SU-DHL-6 (cell line): ENCODE measurements around the gene CEP20.

ENCODE experiments used
- H2AFZ ChIP-seq: fragments of 200-600 bp; sonication (generic); 2 replicates; pipeline ENCODE4 v1.6.1; 2014; ENCODE audit warnings: low read depth, mild to moderate bottlenecking, moderate library complexity, mixed read lengths, antibody characterized with exemption, low read length; ENCODE audit not compliant: severe bottlenecking
- H3F3A ChIP-seq: fragments of 200-600 bp; shearing (Covaris generic); 2 replicates; pipeline ENCODE4 v1.6.0; 2016; ENCODE audit warnings: antibody characterized with exemption, mild to moderate bottlenecking; ENCODE audit not compliant: insufficient read depth
- H3K27ac ChIP-seq: fragments of 200-600 bp; sonication (generic); 2 replicates; pipeline ENCODE4 v1.5.1; 2016; ENCODE audit warnings: low read depth, mild to moderate bottlenecking, low read length, moderate library complexity, mixed read lengths
- H3K27me3 ChIP-seq: fragments of 200-600 bp; sonication (generic), shearing (Covaris generic); 2 replicates; pipeline ENCODE4 v1.6.0; 2014; ENCODE audit warnings: mild to moderate bottlenecking, low read length
- H3K36me3 ChIP-seq: fragments of 200-600 bp; sonication (generic); 2 replicates; pipeline ENCODE4 v1.6.1; 2014; ENCODE audit warnings: mild to moderate bottlenecking, low read length, mixed read lengths
- H3K4me2 ChIP-seq: fragments of 300-600, 200-600 bp; shearing (Covaris generic), sonication (generic); 2 replicates; pipeline ENCODE4 v1.6.0; 2014; ENCODE audit warnings: low read length, low read depth, mild to moderate bottlenecking; ENCODE audit not compliant: poor library complexity, severe bottlenecking
- H3K4me3 ChIP-seq: fragments of 200-600 bp; sonication (generic); 2 replicates; pipeline ENCODE4 v1.5.1; 2014; ENCODE audit warnings: antibody characterized with exemption, low read length, mild to moderate bottlenecking, mixed read lengths; ENCODE audit not compliant: insufficient read depth, poor library complexity, severe bottlenecking
- H3K79me2 ChIP-seq: fragments of 200-600 bp; sonication (generic); 2 replicates; pipeline ENCODE4 v1.6.1; 2014; ENCODE audit warnings: mild to moderate bottlenecking, low read length, moderate library complexity; ENCODE audit not compliant: insufficient read depth
- H3K9ac ChIP-seq: fragments of 200-600 bp; sonication (generic); 2 replicates; pipeline ENCODE4 v1.7.0; 2014; ENCODE audit warnings: mild to moderate bottlenecking, low read length
- H3K9me2 ChIP-seq: fragments of 200-600 bp; sonication (generic); replicated peaks from 2 replicates; pipeline ENCODE4 v1.6.1; 2014; ENCODE audit warnings: low read length; ENCODE audit not compliant: insufficient read depth
- H3K9me3 ChIP-seq: fragments of 200-600 bp; sonication (generic); 2 replicates; pipeline ENCODE4 v1.6.1; 2014; ENCODE audit warnings: low read length, mixed read lengths; ENCODE audit not compliant: insufficient read depth
- H4K20me1 ChIP-seq: fragments of 200-600 bp; sonication (generic); 2 replicates; pipeline ENCODE4 v1.6.1; 2014; ENCODE audit warnings: low read depth, mild to moderate bottlenecking, antibody characterized with exemption, low read length, moderate library complexity, mixed read lengths
- EZH2phosphoT487 ChIP-seq: fragments of 200-600 bp; sonication (generic), shearing (Covaris generic); conservative IDR thresholded peaks from 2 replicates; pipeline ENCODE4 v1.6.1; 2018; ENCODE audit warnings: mild to moderate bottlenecking, antibody characterized with exemption, low read length, moderate library complexity, mixed read lengths
- TF ChIP-seq, protein P1 (sequence below): fragments of 200-600 bp; sonication (generic); IDR thresholded peaks from one replicate; pipeline ENCODE4 v1.5.1; 2017; ENCODE audit warnings: antibody characterized with exemption, mild to moderate bottlenecking, low read length, moderate library complexity; ENCODE audit not compliant: insufficient read depth, poor library complexity, severe bottlenecking

The CEP20 gene

DNA sequence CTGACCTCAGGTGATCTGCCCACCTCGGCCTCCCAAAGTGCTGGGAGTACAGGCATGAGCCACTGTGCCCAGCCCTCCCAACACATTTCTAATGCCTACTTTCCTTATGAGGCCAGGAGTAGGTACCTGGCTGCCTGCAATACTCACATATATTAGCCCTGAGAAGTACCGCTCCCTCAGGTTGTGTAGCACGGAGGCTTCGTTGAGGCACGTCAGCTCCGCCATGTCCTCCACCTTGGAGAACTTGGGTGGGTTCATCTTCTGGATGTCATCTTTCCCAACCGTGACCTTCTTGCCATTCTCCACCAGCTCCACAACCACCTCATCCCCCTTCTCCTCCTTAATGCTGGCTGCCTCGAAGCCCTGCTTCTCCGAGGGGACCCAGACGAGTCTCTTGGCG lies 50.6 kb downstream of the CEP20 start:
- Histone ChIP-seq H3K9ac (no peak overlapping the region), H3K9me3 (no peaks in the 10 kb centered on the region), H3K9me2 (no peaks in the 10 kb centered on the region), H3K79me2 (no peaks in the 10 kb centered on the region), H3K36me3 (no peaks in the 10 kb centered on the region), H2AFZ (no peak overlapping the region), H3K4me3 (no peak overlapping the region), H3K4me2 (no peak overlapping the region), H4K20me1 (no peaks in the 10 kb centered on the region), H3K27me3 (no peaks in the 10 kb centered on the region), H3F3A (no peaks in the 10 kb centered on the region), H3K27ac (no peak overlapping the region)
- TF ChIP-seq, protein P1, sequence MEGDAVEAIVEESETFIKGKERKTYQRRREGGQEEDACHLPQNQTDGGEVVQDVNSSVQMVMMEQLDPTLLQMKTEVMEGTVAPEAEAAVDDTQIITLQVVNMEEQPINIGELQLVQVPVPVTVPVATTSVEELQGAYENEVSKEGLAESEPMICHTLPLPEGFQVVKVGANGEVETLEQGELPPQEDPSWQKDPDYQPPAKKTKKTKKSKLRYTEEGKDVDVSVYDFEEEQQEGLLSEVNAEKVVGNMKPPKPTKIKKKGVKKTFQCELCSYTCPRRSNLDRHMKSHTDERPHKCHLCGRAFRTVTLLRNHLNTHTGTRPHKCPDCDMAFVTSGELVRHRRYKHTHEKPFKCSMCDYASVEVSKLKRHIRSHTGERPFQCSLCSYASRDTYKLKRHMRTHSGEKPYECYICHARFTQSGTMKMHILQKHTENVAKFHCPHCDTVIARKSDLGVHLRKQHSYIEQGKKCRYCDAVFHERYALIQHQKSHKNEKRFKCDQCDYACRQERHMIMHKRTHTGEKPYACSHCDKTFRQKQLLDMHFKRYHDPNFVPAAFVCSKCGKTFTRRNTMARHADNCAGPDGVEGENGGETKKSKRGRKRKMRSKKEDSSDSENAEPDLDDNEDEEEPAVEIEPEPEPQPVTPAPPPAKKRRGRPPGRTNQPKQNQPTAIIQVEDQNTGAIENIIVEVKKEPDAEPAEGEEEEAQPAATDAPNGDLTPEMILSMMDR: no peak
- no peak for TF ChIP-seq EZH2phosphoT487

DNA sequence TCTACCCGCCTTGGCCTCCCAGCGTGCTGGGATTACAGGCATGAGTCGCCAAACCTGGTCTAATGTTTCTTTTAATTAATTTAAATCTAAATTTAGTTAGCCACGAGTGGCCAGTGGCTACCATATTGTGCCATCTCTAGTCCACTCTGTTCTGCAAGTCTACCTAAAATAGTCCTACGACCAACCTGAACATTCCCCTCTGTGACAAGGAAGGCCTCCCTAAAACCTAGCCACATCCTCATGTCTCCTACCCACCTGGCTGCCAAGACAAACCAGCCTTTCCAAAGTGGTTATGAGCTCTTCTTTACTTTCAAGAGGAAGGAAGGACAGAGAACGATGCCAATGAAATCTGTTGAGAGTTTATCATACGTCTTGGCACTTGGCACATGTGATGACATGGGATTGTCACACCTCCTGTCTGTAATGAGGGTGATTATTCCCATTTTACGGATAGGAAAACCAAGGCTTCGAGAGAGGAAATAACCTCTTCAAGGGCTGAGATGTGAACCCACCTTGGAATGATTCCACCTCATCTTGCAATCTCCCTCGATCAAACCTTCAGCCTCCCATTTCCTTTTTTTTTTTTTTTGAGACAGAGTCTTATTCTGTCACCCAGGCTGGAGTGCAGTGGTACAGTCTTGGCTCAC lies 51.3 kb downstream of the CEP20 start:
- no peak for TF ChIP-seq EZH2phosphoT487
- TF ChIP-seq, protein P1: no peak
- Histone ChIP-seq H3K36me3 (no peaks in the 10 kb centered on the region), H4K20me1 (no peaks in the 10 kb centered on the region), H3K27ac (no peak overlapping the region), H2AFZ (no peak overlapping the region), H3K4me3 (no peak overlapping the region), H3K4me2 (no peak overlapping the region), H3K9me3 (no peaks in the 10 kb centered on the region), H3K9ac (no peak overlapping the region), H3K9me2 (no peaks in the 10 kb centered on the region), H3F3A (no peaks in the 10 kb centered on the region), H3K27me3 (no peaks in the 10 kb centered on the region), H3K79me2 (no peaks in the 10 kb centered on the region)

DNA sequence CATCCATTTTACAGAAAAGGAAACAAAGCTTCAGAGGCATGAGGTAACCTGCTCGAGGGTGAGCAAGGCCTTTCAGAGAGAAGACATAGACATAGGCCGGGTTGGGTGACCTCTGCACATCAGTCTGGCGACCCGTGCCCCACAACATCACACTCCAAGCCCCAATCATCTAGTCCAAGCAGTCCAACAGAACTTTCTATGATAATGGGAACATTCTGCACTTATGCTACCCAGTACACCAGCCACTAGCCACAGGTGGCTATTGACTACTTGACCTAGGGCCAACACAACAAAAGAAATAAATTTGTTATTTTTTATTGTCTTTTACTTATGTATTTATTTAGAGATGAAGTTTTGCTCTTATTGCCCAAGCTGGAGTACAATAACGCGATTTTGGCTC lies 52.3 kb downstream of the CEP20 start:
- Histone ChIP-seq H4K20me1 (no peaks in the 10 kb centered on the region), H3K79me2 (no peaks in the 10 kb centered on the region), H3K27ac (no peak overlapping the region), H3K9ac (no peak overlapping the region), H3K9me2 (no peaks in the 10 kb centered on the region), H3K4me2 (no peak overlapping the region), H3K27me3 (no peaks in the 10 kb centered on the region), H2AFZ (no peak overlapping the region), H3K4me3 (no peak overlapping the region), H3F3A (no peaks in the 10 kb centered on the region), H3K9me3 (no peaks in the 10 kb centered on the region), H3K36me3 (no peaks in the 10 kb centered on the region)
- TF ChIP-seq EZH2phosphoT487: no peak
- TF ChIP-seq, protein P1: no peak
